IPS-NIHi7 (cell line): ENCODE data around the gene ARFGEF2.
"Not testable (repeated sequence)": the region's sequence is repeated elsewhere in the genome, so short reads cannot be mapped to it uniquely, and the experiment has no call there.

ENCODE experiments used
- DNase-seq: peaks from one replicate; pipeline ENCODE4 v3.0.0; 2012; ENCODE audit warnings: mixed read lengths; ENCODE audit errors: extremely low spot score

ARFGEF2 gene

DNA sequence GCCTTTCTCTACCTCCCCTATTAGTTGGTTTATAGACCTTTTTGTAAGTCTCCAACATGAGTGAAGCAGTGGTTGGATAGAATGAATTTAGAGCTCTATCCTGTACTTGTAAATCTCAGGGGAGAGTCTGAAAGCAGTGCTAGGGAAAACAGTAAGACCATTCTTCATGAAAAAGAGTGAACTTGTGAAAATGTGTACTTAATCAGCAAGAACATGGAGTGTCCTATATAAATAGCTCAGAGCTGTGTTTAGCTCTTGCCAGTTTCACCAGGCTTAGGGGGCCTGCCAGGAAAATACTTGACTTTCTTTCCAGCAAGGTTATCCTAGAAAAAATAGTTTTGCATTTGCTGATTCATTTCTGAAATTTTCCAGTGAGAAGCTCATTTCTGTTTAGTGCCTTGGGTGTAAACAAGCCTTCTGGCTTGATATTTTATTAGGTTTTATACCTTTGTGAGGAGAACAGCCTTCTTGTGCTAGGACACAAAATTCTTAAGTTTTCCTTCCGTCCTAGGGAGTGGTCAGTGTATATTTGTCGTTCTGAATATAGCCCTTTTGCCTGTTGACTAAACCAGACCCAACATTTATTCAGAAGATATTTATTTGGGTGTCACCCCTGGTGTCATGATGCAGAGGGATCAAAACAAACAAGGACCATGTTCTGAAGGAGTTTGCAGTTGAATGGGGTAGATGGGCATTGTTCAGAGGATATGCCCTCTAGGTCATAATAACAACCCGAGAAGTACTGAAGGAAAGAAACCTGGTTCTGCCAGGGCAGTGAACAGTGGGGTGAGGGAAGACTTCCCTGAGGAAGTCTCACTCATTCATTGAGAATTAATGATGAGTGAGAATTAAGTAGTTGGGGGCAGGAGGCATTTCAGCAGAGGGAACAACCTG is 7.6 kb downstream of the ARFGEF2 start:
- DNase-seq: no peak

DNA sequence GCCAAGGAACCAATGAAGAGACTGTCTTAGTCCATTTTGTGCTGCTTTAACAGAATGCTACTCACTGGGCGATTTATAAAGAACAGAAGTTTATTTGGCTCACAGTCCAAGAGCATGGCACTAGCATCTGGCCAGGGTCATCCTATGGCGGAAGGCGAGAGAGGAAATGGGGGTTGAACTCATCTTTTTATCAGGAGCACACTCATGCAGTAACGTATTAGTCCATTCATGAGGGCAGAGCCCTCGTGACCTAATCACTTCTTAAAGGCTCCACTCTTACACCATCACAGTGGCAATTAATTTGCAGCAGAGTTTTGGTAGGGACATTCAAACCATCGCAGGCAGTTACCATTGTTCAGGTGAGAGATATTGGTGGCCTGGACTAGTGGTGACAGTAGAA is 8.5 kb downstream of the ARFGEF2 start:
- DNase-seq: no peak

GRCh38 chr20:48930878-48931277 is 9.4 kb downstream of the ARFGEF2 start:
- no peak for DNase-seq

DNA sequence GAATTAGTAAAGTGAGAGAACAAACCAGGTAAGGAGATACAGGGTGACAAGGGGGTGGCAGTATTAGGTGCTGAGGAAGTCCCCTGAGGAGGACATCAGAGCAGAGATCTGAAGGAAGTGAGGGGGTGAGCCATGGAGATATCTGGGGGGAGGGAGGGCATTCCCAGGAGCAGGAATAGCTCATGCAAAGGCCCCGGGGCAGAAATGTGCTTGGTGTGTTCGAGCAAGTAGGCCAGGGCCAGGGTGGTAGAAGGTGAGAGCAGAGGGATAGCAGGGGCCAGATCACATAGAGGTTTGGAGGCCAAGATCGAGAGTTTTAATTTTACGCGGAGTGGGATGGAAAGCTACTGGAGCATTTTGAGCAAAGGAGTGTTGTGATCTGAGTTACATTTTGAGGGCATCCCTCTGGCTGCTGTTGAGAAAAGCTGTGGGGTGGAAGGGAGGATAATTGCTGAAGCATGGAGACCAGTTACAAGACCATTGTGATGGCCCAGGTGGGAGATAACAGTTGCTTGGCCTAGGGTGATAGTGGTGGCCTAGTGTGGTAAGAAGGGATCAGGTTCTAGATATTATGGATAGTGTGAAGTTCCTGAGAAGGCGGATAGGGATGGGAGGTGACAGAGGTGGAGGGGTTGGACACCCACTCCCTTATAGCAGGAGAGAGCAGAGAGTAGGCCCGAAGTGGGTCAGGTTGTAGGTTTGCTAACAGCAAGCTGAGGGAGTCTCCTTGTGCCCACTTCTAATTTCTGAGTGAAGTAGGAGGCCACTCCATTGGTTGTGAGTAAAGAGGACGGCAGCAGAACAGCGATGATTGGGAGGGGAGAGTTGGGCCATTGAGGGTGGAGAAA is 10.2 kb downstream of the ARFGEF2 start:
- no peak for DNase-seq

GRCh38 chr20:48932375-48932941 is 10.9 kb downstream of the ARFGEF2 start:
- DNase-seq: no peak

GRCh38 chr20:48933017-48933766 is 11.7 kb downstream of the ARFGEF2 start:
- DNase-seq: no peak

DNA sequence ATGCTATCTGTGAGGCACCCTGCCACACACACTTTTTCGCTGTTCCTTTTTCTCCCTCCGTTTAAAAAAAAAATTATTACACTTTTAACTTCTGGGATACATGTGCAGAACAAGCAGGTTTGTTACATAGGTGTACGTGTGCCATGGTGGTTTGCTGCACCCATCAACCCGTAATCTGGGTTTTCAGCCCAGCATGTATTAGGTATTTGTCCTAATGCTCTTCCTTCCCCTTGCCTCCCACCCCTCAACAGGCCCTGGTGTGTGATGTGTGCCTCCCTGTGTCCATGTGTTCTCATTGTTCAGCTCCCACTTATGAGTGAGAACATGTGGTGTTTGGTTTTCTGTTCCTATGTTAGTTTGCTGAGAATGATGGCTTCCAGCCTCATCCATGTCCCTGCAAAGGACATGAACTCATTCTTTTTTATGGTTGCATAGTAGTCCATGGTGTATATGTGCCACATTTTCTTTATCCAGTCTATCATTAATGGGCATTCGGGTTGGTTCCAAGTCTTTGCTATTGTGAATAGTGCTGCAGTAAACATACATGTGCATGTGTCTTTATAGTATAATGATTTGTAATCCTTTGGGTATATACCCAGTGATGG is 12.9 kb downstream of the ARFGEF2 start:
- not testable (repeated sequence) for DNase-seq

GRCh38 chr20:48934966-48935365 is 13.5 kb downstream of the ARFGEF2 start:
- DNase-seq: not testable (repeated sequence)

GRCh38 chr20:48936178-48936577 is 14.7 kb downstream of the ARFGEF2 start:
- DNase-seq: not testable (repeated sequence)

DNA sequence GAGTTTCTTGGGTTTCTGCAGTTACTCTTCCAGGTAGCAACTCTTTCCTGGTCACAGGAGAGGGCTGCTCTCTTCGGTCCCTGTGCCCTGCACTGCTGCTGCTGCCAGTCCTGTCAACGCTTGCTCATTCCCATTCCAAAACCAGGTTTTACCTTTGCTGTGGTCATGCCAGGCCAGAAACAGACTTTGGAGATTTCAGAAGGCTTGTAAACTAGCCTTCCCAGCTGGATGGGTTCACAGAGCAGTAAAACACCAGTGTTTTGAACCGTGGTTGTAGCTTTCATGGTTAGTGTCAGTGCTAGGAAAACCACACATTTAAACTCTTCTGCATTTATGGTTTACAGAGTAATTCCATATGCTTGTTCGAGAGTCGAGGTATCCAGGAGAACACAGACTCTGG is 16.2 kb downstream of the ARFGEF2 start:
- no peak for DNase-seq

GRCh38 chr20:48938670-48939069 is 17.2 kb downstream of the ARFGEF2 start:
- no peak for DNase-seq

- no peak for DNase-seq
These were observed 18.7 kb downstream of the ARFGEF2 start for GRCh38 chr20:48940170-48940569.

DNA sequence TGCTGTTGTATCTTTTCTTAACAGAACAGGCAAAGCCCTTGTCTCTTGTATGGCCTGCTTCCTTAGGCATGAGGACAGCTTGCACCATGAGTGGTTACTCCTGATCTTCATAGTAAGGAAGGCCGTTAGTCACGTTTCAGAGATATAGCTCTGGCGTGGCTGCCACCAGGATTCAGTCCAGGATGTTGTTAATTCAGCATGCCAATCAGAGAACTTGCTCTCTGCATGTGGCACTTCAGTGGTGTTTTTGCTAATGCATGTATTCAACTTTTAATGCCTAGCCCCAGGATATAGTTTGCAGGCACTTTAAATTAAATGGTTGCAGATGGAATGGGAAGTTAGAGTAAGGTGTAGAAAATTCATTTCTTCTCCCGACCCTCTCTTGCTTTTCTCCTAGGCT is 20.0 kb downstream of the ARFGEF2 start:
- no peak for DNase-seq

DNA sequence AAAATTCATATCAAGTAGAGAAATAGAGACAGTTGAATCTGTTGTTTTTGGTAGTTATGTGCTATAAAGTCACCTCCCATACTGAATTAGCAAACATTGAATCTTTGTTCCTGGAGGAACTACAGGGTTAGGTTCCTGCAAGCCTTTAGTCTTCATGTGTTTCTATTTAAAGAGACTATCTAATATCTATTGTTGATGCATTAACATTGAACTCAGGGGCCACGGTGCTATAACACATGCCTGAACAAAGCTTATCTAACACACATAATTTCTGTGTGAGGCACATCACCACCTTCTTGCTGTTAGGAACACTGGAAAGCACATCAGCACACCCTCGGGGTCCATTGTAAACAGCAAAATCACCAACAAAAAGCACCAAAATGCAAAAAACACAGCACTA is 21.2 kb downstream of the ARFGEF2 start:
- DNase-seq: no peak

GRCh38 chr20:48944663-48945297 is 23.3 kb downstream of the ARFGEF2 start:
- no peak for DNase-seq

GRCh38 chr20:48945840-48946514 is 24.5 kb downstream of the ARFGEF2 start:
- DNase-seq: no peak

- peak; percentile 26 for DNase-seq
These were observed 27.1 kb downstream of the ARFGEF2 start for GRCh38 chr20:48948612-48949011.

DNA sequence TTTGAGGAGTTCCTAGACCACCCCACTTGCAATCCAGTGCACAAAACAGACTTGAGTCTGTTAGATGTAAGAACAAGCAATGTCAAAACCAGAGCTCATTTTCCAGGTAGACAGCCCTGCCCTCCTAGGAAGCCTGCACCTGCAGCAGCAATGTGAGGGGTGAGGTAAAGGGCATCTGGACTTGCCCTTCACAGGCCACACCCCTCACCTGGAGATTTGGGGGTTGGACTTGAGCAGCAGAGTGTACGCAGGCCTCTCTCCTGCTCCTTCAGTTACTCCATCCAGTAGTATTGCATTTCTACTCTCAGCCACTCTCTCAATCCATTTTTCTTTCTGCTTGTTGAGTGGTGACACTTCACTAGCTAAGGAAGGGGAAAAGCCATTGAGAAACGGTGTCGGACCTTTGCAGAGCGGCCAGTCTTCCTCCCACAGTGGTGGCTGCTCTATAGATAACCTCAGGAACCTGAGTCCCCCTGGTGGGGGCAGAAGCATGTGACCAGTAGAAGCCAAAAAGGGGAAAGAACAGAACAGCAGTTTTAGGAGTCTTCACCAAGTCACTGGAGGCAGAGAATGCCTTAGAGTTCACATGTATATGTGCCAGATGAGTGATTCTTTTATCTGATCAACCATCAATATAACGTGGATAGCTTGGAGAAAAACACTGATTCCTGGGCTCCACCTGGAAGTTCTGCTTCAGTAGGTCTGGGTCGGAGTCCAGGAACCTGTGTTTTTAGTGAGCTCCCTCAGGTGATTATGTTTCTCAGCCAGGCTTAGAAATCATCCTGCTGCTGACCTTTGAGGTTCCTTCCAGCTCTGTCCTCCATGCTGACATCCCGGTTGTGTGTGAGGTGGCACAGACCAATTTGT is 28.0 kb downstream of the ARFGEF2 start:
- peak; percentile 48 for DNase-seq

DNA sequence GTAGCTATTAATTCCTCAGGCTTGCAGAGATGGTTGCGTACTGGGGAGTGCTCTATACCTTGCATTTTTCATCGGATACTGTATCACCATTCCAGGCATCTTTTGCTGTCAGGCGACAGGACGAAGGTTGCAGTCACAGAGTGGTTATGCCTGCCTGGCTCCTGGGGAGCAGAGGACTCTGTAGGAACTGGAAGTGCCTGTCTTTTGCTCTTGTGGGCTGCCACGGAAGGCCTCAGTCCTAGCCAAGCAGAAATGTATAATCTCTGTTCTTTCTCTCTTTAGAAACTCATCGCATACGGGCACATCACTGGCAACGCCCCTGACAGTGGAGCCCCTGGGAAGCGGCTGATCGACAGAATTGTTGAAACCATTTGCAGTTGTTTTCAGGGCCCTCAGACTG is 29.5 kb downstream of the ARFGEF2 start:
- DNase-seq: no peak
